BLaER1 treated with 17β-estradiol and CSF1 and Interleukin-3, amounts not matched to agents 10 nM and 100 nM (cell line): Measurements from ENCODE around the gene ILKAP.

Experiments used
- H3K27ac ChIP-seq, 11 experiments: shearing (Covaris generic); formaldehyde crosslinking; 2 replicates each; pipeline ENCODE4 v1.8.1; 2022
- H3K27me3 ChIP-seq, 11 experiments: shearing (Covaris generic); formaldehyde crosslinking; 2 replicates each; pipeline ENCODE4 v1.8.1; 2022
- H3K36me3 ChIP-seq, 11 experiments: shearing (Covaris generic); formaldehyde crosslinking; 2 replicates each; pipeline ENCODE4 v1.8.1; 2022
- H3K4me1 ChIP-seq, 10 experiments: shearing (Covaris generic); formaldehyde crosslinking; 2 replicates each; pipeline ENCODE4 v1.8.1; 2022
- H3K4me2 ChIP-seq, 11 experiments: shearing (Covaris generic); formaldehyde crosslinking; 2 replicates each; pipeline ENCODE4 v1.8.1; 2022
- H3K4me3 ChIP-seq, 10 experiments: shearing (Covaris generic); formaldehyde crosslinking; 2 replicates each; pipeline ENCODE4 v1.8.1; 2022
- H3K9ac ChIP-seq, 11 experiments: shearing (Covaris generic); formaldehyde crosslinking; 2 replicates each; pipeline ENCODE4 v1.8.1; 2022
- H3K9me3 ChIP-seq, 11 experiments: shearing (Covaris generic); formaldehyde crosslinking; replicated peaks in 1 of 11; 2 replicates each; pipeline ENCODE4 v1.8.1; 2022
- H4K20me1 ChIP-seq, 11 experiments: shearing (Covaris generic); formaldehyde crosslinking; 2 replicates each; pipeline ENCODE4 v1.8.1; 2022
- Cebpa-rat ChIP-seq, 11 experiments: shearing (Covaris generic); IDR thresholded peaks; 2 replicates each; pipeline ENCODE4 v1.8.1; 2022

Gene ILKAP

DNA sequence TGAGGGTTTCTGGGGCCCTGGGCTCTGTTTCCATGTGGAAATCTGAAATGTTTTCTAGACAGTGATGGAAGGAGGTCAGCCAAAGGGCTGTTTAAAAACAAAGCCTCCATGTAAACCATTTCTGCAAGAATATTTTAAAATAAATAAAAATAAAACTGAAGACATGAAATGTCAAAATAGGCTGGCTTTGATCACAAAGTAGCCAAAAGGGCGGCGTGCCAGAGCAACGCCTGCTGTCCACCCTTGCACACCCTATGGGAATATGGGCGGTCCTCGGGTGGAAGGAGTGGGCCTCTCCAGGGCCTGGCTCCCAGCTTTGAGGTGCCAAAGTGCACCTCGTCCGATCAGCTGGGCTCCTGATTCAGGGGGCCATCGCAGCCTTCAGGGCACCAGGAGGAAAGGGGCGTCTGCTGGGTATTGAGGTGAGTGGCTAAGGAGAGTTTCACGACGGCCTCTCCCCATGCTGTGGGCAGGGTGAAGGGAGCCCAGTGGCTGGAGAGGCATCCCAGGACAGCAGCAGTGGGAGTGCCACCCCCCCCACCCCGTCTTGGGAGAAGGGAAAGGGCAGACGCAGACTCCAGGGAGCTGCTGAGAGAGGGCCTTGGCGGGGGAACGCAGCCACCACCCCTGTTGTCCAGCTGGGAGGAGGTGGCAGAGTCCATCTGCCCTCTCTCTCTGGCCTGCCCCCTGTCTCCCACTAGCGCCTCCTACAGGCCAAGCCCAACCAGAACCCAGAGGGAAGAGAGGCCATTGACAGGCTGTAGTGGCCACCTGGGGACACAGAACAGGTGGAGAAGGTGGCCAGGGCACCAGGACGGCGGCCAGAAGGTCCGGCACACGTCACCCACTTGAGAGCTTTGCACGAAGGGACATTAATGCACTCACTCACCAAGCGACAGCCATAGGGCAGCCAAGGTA lies 50.5 kb downstream of the ILKAP start:
- no peak overlapping the region for H3K9ac ChIP-seq
- H3K4me1 ChIP-seq = peaks cover 0 to 37% (median 32%) of the 10 kb centered on the region in 10 experiments; a peak in 16 of 20 replicates
- no peak for TF ChIP-seq Cebpa-rat (IDR thresholded peaks at IDR 0.05)
- peaks cover 0 to 11% (median 0%) of the 10 kb centered on the region in 11 experiments; a peak in 2 of 22 replicates for H3K9me3 ChIP-seq
- H3K4me2 ChIP-seq = no peak overlapping the region
- no peaks in the 10 kb centered on the region for H3K36me3 ChIP-seq
- H3K4me3 ChIP-seq = no peak overlapping the region
- no peak overlapping the region for H3K27ac ChIP-seq
- H3K27me3 ChIP-seq = no peaks in the 10 kb centered on the region
- peaks cover 0 to 21% (median 0%) of the 10 kb centered on the region in 11 experiments; a peak in 2 of 22 replicates for H4K20me1 ChIP-seq

DNA sequence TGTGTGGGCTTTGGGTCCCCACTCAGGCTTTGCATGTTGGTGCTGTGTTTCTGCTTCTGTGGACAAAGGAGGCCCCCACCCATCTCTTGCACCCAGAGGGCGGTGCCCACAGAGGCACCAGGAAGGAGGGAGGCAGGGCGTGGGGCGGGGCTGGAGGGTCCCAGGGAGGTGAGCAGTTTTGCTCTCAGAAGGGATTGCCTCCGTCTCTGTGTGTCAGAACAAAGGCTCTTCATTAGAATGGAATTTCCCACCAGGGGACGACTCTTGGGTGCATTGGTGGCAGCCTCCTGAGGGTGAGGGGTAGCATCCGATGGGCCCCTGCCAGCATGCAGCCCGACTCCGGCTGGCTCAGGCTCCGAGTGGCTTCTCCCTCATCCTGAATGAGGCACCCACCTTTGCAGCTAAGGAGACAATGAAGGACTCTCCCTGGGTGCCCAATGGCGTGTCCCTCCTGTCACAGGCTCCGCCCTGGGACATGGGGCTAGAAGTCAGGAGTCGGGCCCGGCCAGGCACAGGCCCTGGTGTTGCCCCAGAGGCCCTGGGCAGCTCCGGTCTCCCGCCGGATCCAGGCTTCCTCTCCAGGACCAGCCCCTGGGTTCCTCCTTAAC lies 51.8 kb downstream of the ILKAP start:
- Histone ChIP-seq H3K4me2 (peak overlapping the region in 6 of 11 experiments; percentile 8 to 40 (median 24); a peak in 8 of 22 replicates), H4K20me1 (peaks cover 0 to 18% (median 0%) of the 10 kb centered on the region in 11 experiments; a peak in 2 of 22 replicates), H3K4me1 (peaks cover 0 to 45% (median 38%) of the 10 kb centered on the region in 10 experiments; a peak in 16 of 20 replicates), H3K27ac (no peak overlapping the region), H3K27me3 (no peaks in the 10 kb centered on the region), H3K4me3 (no peak overlapping the region), H3K9ac (0 out of 22 replicates have a peak overlapping the region, but pooled peaks of 1 of the 11 experiments have one; percentile 1), H3K36me3 (no peaks in the 10 kb centered on the region), H3K9me3 (peaks cover 0 to 11% (median 0%) of the 10 kb centered on the region in 11 experiments; a peak in 2 of 22 replicates)
- TF ChIP-seq Cebpa-rat (IDR thresholded peaks at IDR 0.05) = no peak

DNA sequence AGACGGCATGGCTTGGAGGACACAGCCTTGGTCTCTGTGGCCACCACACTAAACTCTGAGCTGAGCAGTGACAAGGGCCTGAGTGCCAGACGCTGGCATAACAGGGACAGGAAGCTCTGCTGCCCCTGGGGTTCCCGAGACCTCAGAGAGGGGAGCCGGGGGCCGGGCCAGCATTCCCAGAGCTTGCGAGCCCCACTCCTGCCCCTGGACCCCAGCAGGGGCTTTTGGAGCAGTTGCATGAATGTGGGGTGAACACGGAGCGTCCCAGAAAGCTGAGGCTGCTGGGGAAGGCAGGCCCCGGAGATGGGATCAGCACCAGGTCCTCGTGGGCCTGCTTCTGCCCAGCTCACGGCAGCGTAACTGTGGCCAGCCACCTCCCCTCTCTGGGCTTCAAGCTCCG lies 52.3 kb downstream of the ILKAP start:
- H3K4me2 ChIP-seq = peak overlapping the region in 7 of 11 experiments; percentile 8 to 40 (median 24); a peak in 10 of 22 replicates
- peaks cover 0 to 11% (median 0%) of the 10 kb centered on the region in 11 experiments; a peak in 2 of 22 replicates for H3K9me3 ChIP-seq
- no peaks in the 10 kb centered on the region for H3K27me3 ChIP-seq
- H3K36me3 ChIP-seq = no peaks in the 10 kb centered on the region
- peaks cover 0 to 18% (median 0%) of the 10 kb centered on the region in 11 experiments; a peak in 2 of 22 replicates for H4K20me1 ChIP-seq
- no peak overlapping the region for H3K27ac ChIP-seq
- H3K4me3 ChIP-seq = no peak overlapping the region
- TF ChIP-seq Cebpa-rat (IDR thresholded peaks at IDR 0.05) = no peak
- H3K4me1 ChIP-seq = peaks cover 0 to 51% (median 40%) of the 10 kb centered on the region in 10 experiments; a peak in 16 of 20 replicates
- 0 out of 22 replicates have a peak overlapping the region, but pooled peaks of 1 of the 11 experiments have one; percentile 1 for H3K9ac ChIP-seq

DNA sequence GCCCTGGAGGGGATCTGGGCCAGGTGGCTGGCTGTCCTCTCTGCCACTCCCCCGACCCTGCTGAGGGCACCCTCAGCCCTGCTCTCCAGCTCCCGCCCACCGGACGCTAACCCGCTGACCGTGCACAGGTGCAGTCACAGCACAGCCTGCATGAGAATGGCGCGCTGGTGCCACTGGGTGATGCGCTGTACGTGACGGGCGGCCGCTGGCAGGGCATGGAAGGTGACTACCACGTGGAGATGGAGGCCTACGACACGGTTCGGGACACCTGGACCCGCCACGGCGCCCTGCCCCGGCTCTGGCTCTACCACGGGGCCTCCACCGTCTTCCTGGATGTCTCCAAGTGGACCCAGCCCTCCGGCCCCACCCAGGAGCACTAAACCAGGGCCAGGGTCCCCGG lies 52.8 kb downstream of the ILKAP start:
- Histone ChIP-seq H3K27ac (no peak overlapping the region), H3K9me3 (peaks cover 0 to 11% (median 0%) of the 10 kb centered on the region in 11 experiments; a peak in 2 of 22 replicates), H3K4me3 (no peak overlapping the region), H3K9ac (0 out of 22 replicates have a peak overlapping the region, but pooled peaks of 1 of the 11 experiments have one; percentile 24), H3K36me3 (no peaks in the 10 kb centered on the region), H4K20me1 (peaks cover 0 to 18% (median 0%) of the 10 kb centered on the region in 11 experiments; a peak in 3 of 22 replicates), H3K4me2 (peak overlapping the region in 6 of 11 experiments; percentile 8 to 40 (median 22); a peak in 8 of 22 replicates), H3K4me1 (peaks cover 0 to 55% (median 44%) of the 10 kb centered on the region in 10 experiments; a peak in 16 of 20 replicates), H3K27me3 (no peaks in the 10 kb centered on the region)
- no peak for TF ChIP-seq Cebpa-rat (IDR thresholded peaks at IDR 0.05)

DNA sequence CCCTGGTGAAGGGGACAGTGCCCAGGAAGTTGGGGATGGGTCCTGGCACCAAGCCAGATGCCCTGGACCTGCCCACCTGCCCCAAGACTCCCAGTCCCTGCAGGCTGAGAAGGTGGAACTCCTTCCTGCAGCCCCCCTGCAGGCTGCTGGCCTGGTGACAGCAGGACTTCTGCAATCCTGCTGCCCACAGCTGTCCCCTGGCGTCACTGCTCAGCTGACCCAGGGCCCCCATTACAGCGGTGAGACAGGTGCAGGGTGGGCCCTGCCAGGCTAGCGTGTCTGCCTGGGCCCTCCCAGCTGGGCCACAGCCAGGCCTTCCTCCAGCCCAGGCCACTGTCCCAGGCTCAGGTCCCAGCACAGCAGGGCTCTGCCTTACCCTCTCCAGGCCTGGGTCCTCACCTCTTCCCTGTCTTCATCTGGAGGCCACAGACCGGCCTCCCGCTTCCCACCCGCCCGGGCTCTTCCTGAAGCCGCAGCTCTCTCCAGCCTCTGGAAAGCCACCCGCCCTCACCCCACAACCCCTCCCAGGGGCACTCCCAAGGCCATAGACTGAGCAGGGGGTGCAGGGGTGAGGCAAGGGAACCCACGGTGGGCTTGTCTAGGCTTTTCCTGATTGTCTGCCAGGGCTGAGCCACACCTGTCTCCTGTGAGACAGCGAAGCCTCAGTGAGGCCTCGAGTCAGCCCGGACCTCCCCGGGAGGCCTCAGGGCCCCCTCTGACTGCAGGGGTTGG lies 53.5 kb downstream of the ILKAP start:
- no peak for TF ChIP-seq Cebpa-rat (IDR thresholded peaks at IDR 0.05)
- Histone ChIP-seq H3K4me2 (peak overlapping the region in 2 of 11 experiments; percentile 20 to 40; a peak in 2 of 22 replicates), H3K36me3 (no peaks in the 10 kb centered on the region), H3K9me3 (peaks cover 0 to 11% (median 0%) of the 10 kb centered on the region in 11 experiments; a peak in 2 of 22 replicates), H3K27me3 (no peaks in the 10 kb centered on the region), H3K4me1 (peaks cover 0 to 55% (median 44%) of the 10 kb centered on the region in 10 experiments; a peak in 16 of 20 replicates), H3K4me3 (no peak overlapping the region), H4K20me1 (peaks cover 0 to 23% (median 0%) of the 10 kb centered on the region in 11 experiments; a peak in 3 of 22 replicates), H3K9ac (no peak overlapping the region), H3K27ac (no peak overlapping the region)

DNA sequence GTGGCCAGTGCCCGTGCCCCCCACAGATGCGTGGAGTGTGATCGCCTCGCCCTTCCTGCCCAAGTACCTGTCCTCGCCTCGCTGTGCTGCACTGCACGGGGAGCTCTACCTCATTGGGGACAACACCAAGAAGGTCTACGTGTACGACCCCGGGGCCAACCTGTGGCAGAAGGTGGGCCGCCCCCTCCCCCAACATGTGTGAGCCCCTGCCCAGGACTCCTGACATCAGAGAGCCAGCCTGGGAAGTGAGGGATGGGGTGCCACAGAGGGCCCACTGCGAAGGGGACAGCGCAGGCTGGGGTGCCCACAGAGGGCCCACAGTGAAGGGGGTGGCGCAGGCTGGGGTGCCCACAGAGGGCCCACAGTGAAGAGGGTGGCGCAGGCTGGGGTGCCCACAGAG lies 54.5 kb downstream of the ILKAP start:
- Histone ChIP-seq H3K27me3 (no peaks in the 10 kb centered on the region), H3K9ac (no peak overlapping the region), H3K4me3 (no peak overlapping the region), H4K20me1 (peaks cover 0 to 33% (median 0%) of the 10 kb centered on the region in 11 experiments; a peak in 3 of 22 replicates), H3K4me2 (no peak overlapping the region), H3K4me1 (peaks cover 1 to 63% (median 53%) of the 10 kb centered on the region in 10 experiments), H3K9me3 (peaks cover 0 to 7% (median 0%) of the 10 kb centered on the region in 11 experiments; a peak in 2 of 22 replicates), H3K27ac (no peak overlapping the region), H3K36me3 (no peaks in the 10 kb centered on the region)
- TF ChIP-seq Cebpa-rat (IDR thresholded peaks at IDR 0.05) = no peak

DNA sequence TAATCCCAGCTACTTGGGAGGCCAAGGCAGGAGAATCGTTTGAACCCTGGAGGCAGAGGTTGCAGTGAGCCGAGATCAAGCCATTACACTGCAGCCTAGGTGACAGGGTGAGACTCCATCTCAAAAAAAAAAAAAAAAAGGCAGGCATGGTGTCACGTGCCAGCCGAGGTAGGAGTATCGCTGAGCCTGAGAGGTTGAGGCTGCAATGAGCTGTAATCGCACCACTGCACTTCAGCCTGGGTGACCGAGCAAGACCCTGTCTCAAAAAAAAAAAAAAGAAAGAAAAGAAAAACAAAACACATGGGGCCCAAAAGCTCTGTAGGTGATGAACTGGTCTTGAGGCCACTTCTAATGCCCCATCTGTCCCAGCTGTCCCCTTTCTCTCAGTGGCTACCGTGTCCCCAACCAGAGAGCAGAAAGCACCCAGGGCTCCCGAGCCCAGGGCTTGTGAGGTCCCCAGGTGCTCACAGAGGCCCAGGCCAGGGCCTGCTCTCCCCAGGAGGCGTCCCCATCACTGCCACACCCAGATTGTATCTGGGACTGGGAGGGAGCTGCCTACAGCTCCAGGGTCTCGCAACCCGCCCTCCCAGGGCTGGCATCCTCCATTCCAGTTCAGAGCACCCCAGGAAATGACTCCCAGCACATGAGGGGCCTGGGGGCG lies 56.5 kb downstream of the ILKAP start:
- Histone ChIP-seq H3K4me1 (peaks cover 21 to 80% (median 71%) of the 10 kb centered on the region in 10 experiments), H3K4me2 (peak overlapping the region in 8 of 11 experiments; percentile 14 to 35 (median 28); a peak in 7 of 22 replicates)
- TF ChIP-seq Cebpa-rat (IDR thresholded peaks at IDR 0.05) = no peak

More for the DNA sequence above, 56.5 kb downstream of the ILKAP start:
- H3K27me3 ChIP-seq = no peaks in the 10 kb centered on the region
- H3K27ac ChIP-seq = peak overlapping the region in 2 of 11 experiments; percentile 6 to 29; a peak in 1 of 22 replicates
- H3K9ac ChIP-seq = no peak overlapping the region
- H3K9me3 ChIP-seq = no peaks in the 10 kb centered on the region
- no peak overlapping the region for H3K4me3 ChIP-seq
- no peaks in the 10 kb centered on the region for H3K36me3 ChIP-seq
- peaks cover 0 to 50% (median 0%) of the 10 kb centered on the region in 11 experiments; a peak in 4 of 22 replicates for H4K20me1 ChIP-seq
